HL-60 (cell line): ENCODE measurements around the gene IGFALS.

Source experiments
- GABPA ChIP-seq: IDR thresholded peaks from 2 replicates; pipeline ENCODE4 v1.6.1; 2012; ENCODE audit warnings: low read depth
- TF ChIP-seq, protein P1 (sequence below): IDR thresholded peaks from one replicate; pipeline ENCODE4 v1.5.1; 2011; ENCODE audit warnings: low read length, control low read depth, inconsistent platforms; ENCODE audit not compliant: insufficient read depth

DNA sequence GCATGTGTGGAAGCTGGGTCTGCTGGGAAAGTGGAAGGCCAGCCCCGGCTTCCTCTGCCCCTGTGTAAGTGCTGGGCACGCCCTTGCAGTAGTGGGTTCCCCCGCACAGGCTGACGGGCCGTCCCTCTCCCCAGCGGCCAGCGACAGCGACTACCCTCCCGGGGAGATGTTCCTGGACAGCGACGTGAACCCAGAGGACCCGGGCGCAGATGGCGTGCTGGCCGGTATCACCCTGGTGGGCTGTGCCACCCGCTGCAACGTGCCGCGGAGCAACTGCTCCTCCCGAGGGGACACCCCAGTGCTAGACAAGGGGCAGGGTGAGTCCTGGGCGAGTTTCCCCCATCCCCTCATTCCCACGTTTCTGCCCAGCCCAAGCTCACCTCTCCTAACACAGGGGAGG is 27.7 kb downstream of the IGFALS start:
- TF ChIP-seq, protein P1, sequence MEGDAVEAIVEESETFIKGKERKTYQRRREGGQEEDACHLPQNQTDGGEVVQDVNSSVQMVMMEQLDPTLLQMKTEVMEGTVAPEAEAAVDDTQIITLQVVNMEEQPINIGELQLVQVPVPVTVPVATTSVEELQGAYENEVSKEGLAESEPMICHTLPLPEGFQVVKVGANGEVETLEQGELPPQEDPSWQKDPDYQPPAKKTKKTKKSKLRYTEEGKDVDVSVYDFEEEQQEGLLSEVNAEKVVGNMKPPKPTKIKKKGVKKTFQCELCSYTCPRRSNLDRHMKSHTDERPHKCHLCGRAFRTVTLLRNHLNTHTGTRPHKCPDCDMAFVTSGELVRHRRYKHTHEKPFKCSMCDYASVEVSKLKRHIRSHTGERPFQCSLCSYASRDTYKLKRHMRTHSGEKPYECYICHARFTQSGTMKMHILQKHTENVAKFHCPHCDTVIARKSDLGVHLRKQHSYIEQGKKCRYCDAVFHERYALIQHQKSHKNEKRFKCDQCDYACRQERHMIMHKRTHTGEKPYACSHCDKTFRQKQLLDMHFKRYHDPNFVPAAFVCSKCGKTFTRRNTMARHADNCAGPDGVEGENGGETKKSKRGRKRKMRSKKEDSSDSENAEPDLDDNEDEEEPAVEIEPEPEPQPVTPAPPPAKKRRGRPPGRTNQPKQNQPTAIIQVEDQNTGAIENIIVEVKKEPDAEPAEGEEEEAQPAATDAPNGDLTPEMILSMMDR: no peak
- no peak for TF ChIP-seq GABPA
